Ectodermal cell (in vitro differentiated cells): ENCODE data around the gene LAMC1.

Experiments used
- H3K27ac ChIP-seq: 2 replicates; pipeline ENCODE4 v1.7.0; 2013; ENCODE audit warnings: mild to moderate bottlenecking, low read depth, low read length; ENCODE audit not compliant: insufficient read depth, poor library complexity, severe bottlenecking
- H3K27me3 ChIP-seq: 2 replicates; pipeline ENCODE4 v1.7.0; 2013; ENCODE audit warnings: mild to moderate bottlenecking, low read length; ENCODE audit not compliant: insufficient read depth, control insufficient read depth, poor library complexity, severe bottlenecking
- H3K36me3 ChIP-seq: one replicate; pipeline ENCODE4 v1.7.0; 2013; ENCODE audit warnings: low read length; ENCODE audit not compliant: control insufficient read depth, insufficient read depth
- H3K4me1 ChIP-seq: one replicate; pipeline ENCODE4 v1.7.0; 2013; ENCODE audit warnings: low read length; ENCODE audit not compliant: control insufficient read depth, insufficient read depth
- H3K4me3 ChIP-seq: 2 replicates; pipeline ENCODE4 v1.7.0; 2013; ENCODE audit warnings: low read depth, low read length, control low read depth; ENCODE audit not compliant: insufficient read depth
- H3K9me3 ChIP-seq: 2 replicates; pipeline ENCODE4 v1.7.0; 2013; ENCODE audit warnings: mild to moderate bottlenecking, low read length, moderate library complexity; ENCODE audit not compliant: control insufficient read depth
- WGBS, 2 experiments: methylation state at CpG; one replicate each; pipeline ENCODE4 v1.1.7; 2013; ENCODE audit warnings: missing lambda C conversion rate in 2 of 2; 5-methylcytosine and 5-hydroxymethylcytosine counted together

The LAMC1 gene

GRCh38 chr1:183079712-183080388 lies 56.6 kb downstream of the LAMC1 start:
- H3K36me3 ChIP-seq = no peaks in the 10 kb centered on the region
- H3K27ac ChIP-seq = no peak overlapping the region
- WGBS, 2 experiments = 94 to 95% methylated on average over 7 to 8 of the region's 8 CpGs
- no peak overlapping the region for H3K4me3 ChIP-seq
- no peaks in the 10 kb centered on the region for H3K9me3 ChIP-seq
- H3K4me1 ChIP-seq = peaks cover 11% of the 10 kb centered on the region
- no peaks in the 10 kb centered on the region for H3K27me3 ChIP-seq

- H3K4me1 ChIP-seq = peaks cover 11% of the 10 kb centered on the region
- H3K4me3 ChIP-seq = no peak overlapping the region
- no peaks in the 10 kb centered on the region for H3K27me3 ChIP-seq
- 76 to 85% methylated on average over 2 of the region's 2 CpGs for WGBS, 2 experiments
- no peaks in the 10 kb centered on the region for H3K9me3 ChIP-seq
- no peak overlapping the region for H3K27ac ChIP-seq
- no peaks in the 10 kb centered on the region for H3K36me3 ChIP-seq
Measured at GRCh38 chr1:183080406-183080805, 57.2 kb downstream of the LAMC1 start.

- Histone ChIP-seq H3K27ac (no peak overlapping the region), H3K9me3 (no peaks in the 10 kb centered on the region), H3K27me3 (no peaks in the 10 kb centered on the region), H3K4me1 (peaks cover 9% of the 10 kb centered on the region), H3K4me3 (no peak overlapping the region), H3K36me3 (no peaks in the 10 kb centered on the region)
- 89 to 93% methylated on average over 2 of the region's 4 CpGs for WGBS, 2 experiments
Measured at GRCh38 chr1:183081402-183082120, 58.3 kb downstream of the LAMC1 start.

- no peak overlapping the region for H3K27ac ChIP-seq
- no peaks in the 10 kb centered on the region for H3K36me3 ChIP-seq
- WGBS, 2 experiments = 95 to 97% methylated on average over 1 of the region's 1 CpG
- no peaks in the 10 kb centered on the region for H3K4me1 ChIP-seq
- no peaks in the 10 kb centered on the region for H3K9me3 ChIP-seq
- no peak overlapping the region for H3K4me3 ChIP-seq
- H3K27me3 ChIP-seq = no peaks in the 10 kb centered on the region
Measured at GRCh38 chr1:183082650-183083049, 59.4 kb downstream of the LAMC1 start.

- Histone ChIP-seq H3K36me3 (no peaks in the 10 kb centered on the region), H3K27me3 (no peaks in the 10 kb centered on the region), H3K4me3 (no peak overlapping the region), H3K9me3 (no peaks in the 10 kb centered on the region), H3K4me1 (peaks cover 12% of the 10 kb centered on the region), H3K27ac (no peak overlapping the region)
- 94 to 100% methylated on average over 2 of the region's 2 CpGs for WGBS, 2 experiments
Measured at GRCh38 chr1:183087001-183087400, 63.8 kb downstream of the LAMC1 start.

- Histone ChIP-seq H3K9me3 (no peaks in the 10 kb centered on the region), H3K4me3 (no peak overlapping the region), H3K36me3 (no peaks in the 10 kb centered on the region), H3K27me3 (no peaks in the 10 kb centered on the region), H3K4me1 (peaks cover 12% of the 10 kb centered on the region), H3K27ac (no peak overlapping the region)
- WGBS, 2 experiments = 99 to 100% methylated on average over 1 to 2 of the region's 3 CpGs
Measured at GRCh38 chr1:183089025-183089639, 65.9 kb downstream of the LAMC1 start.

- Histone ChIP-seq H3K27me3 (no peaks in the 10 kb centered on the region), H3K4me1 (peaks cover 12% of the 10 kb centered on the region), H3K27ac (no peak overlapping the region)
Measured at GRCh38 chr1:183090391-183091006, 67.3 kb downstream of the LAMC1 start.

GRCh38 chr1:183091181-183091580 lies 68.0 kb downstream of the LAMC1 start:
- no peak overlapping the region for H3K27ac ChIP-seq
- no peak overlapping the region for H3K4me3 ChIP-seq
- H3K36me3 ChIP-seq = no peaks in the 10 kb centered on the region
- H3K9me3 ChIP-seq = no peaks in the 10 kb centered on the region
- H3K27me3 ChIP-seq = no peaks in the 10 kb centered on the region
- peaks cover 12% of the 10 kb centered on the region for H3K4me1 ChIP-seq
- 84 to 100% methylated on average over 1 to 2 of the region's 2 CpGs for WGBS, 2 experiments

More at GRCh38 chr1:183090391-183091006, 67.3 kb downstream of the LAMC1 start:
- WGBS, 2 experiments = 89 to 95% methylated on average over 4 to 5 of the region's 5 CpGs
- no peaks in the 10 kb centered on the region for H3K36me3 ChIP-seq
- H3K4me3 ChIP-seq = no peak overlapping the region
- H3K9me3 ChIP-seq = no peaks in the 10 kb centered on the region

- no peaks in the 10 kb centered on the region for H3K36me3 ChIP-seq
- H3K27ac ChIP-seq = no peak overlapping the region
- H3K9me3 ChIP-seq = no peaks in the 10 kb centered on the region
- no peak overlapping the region for H3K4me3 ChIP-seq
- H3K4me1 ChIP-seq = peaks cover 21% of the 10 kb centered on the region
- 94 to 96% methylated on average over 2 of the region's 2 CpGs for WGBS, 2 experiments
- no peaks in the 10 kb centered on the region for H3K27me3 ChIP-seq
Measured at GRCh38 chr1:183092350-183092749, 69.1 kb downstream of the LAMC1 start.
